ENCODE measurements around the gene PSMD6.

The PSMD6 gene

DNA sequence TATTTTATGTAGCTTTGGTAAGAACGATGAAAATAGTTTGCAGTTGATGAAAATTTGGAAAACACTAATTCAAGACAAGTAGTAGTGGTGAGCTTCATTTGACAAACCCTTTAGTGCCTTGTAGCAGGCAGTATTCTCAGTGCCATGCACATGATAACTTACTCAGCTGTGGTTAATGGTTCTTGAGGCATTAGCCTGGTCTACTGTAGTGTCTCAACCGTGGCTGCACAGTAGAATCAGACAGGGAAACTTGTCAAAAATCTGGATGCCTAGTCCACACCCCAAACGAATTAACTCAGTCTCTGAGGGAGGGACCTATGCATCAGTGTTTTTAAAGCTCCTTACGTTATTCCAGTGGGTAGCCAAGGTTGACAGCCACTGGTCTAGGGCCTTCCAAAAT, 45.4 kb downstream of the PSMD6 start:
- TF ChIP-seq, protein P1, sequence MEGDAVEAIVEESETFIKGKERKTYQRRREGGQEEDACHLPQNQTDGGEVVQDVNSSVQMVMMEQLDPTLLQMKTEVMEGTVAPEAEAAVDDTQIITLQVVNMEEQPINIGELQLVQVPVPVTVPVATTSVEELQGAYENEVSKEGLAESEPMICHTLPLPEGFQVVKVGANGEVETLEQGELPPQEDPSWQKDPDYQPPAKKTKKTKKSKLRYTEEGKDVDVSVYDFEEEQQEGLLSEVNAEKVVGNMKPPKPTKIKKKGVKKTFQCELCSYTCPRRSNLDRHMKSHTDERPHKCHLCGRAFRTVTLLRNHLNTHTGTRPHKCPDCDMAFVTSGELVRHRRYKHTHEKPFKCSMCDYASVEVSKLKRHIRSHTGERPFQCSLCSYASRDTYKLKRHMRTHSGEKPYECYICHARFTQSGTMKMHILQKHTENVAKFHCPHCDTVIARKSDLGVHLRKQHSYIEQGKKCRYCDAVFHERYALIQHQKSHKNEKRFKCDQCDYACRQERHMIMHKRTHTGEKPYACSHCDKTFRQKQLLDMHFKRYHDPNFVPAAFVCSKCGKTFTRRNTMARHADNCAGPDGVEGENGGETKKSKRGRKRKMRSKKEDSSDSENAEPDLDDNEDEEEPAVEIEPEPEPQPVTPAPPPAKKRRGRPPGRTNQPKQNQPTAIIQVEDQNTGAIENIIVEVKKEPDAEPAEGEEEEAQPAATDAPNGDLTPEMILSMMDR (conservative IDR thresholded peaks at IDR 0.05) = no peak
- no peak overlapping the region for H3K27ac ChIP-seq

DNA sequence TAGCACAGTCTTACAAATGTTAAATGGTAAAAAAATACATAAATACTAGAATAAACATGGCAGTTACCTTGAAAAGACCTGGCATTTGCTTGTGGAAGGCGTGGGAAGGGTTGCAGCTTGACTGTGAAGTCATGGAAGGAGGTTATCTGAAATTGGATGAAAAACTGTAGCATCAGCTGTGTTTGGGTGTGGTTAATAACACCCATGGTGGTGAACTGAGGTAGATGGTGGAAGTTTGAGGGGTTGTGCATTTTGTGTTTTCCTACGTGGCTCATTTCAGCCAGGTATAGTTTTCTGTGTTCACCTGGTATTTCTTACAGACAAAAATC, 46.5 kb downstream of the PSMD6 start:
- TF ChIP-seq, protein P1 (conservative IDR thresholded peaks at IDR 0.05) = no peak
- no peak overlapping the region for H3K27ac ChIP-seq

DNA sequence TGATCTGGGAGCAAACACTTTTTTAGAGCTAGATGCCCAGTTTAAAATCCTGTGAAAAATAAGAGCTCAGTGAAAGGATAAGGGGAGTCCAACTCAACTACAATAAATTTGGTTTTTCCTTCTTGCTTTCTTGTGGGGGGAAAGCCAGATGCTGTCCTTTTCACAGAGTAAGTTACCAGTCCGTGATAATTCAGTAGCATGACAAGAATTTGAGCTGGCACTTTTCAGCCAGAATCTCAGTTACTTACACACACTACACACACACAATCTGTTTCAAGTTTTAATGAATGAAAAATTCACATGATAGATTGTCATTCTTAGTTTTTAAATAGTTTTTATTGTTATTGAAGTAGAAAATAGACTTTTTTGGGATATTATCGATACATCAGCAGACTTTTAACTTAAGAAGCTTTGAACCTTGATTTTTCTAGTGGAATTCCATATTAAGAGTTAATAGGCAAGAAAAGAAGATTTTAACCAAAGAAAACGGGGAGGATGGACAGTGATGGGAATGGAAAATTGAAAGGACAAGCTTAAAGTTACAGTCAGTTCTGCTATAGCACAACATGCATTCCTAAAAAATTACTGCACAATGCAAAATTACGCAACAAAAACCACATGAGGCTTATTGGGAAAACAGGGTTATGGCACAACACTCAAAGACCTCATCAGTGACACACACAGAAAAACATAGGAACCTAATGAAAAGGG, 47.0 kb downstream of the PSMD6 start:
- H3K27ac ChIP-seq = no peak overlapping the region; the same call in 1 of the 2 replicates
- TF ChIP-seq, protein P1 (conservative IDR thresholded peaks at IDR 0.05) = no peak

DNA sequence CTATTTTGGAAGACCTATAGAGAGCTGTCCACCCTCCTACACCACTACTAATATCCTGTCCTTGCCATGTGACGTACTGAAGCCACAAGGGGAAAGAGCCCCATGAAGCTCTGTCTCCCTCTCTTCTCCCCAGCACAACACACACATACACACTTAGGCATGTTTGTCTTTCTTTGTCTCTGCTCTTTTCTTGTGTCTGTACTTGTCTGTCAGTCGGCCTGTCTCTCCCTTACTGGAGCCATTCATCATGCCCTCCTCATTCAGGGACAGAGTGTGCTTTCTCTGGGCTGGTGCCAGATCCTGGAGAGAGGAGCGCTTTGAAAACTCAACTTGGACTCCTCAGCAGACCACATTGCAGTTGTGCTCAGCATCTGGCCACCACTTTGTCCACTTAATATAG, 47.6 kb downstream of the PSMD6 start:
- TF ChIP-seq, protein P1 (conservative IDR thresholded peaks at IDR 0.05) = no peak
- H3K27ac ChIP-seq = peak overlapping the region; percentile 16; the same call in 1 of the 2 replicates

DNA sequence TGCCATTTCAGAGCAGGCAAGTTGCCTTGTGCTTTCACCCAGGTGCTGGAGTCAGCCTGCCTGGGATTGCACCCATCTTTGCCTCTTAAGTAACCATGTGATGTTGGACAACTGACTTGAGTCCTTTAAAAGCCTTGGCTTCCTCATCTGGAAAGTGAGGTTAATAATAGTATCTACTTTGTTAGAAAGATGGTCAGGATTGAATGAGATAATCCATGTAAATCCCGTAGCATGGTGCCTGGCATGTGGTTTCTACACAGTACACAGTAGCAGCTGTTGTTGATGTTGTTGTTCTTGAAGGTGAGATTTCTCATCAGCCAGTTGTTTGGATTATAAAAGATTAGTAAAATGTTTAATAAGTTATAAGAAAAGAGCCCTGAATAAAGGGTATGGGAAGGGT, 48.8 kb downstream of the PSMD6 start:
- no peak overlapping the region for H3K27ac ChIP-seq
- TF ChIP-seq, protein P1 (conservative IDR thresholded peaks at IDR 0.05) = no peak

DNA sequence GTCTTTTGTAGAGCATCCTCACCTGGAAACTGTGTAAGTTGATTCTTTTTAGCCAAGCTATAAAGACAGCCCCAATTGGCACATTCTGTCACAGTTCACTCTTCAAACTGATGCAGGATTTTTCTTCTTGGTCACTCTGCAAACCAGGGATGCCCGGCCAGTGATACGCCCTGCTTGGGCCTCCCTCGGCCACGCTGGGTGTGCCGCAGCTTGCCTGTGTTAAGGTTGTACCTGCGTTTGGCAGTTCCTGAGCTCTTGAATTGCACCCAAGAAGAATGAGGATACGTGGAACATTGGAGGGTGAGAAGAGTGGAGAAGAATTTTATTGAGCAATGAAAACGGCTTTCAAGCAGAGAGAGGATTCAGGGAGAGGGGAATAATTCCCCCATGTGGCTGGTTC, 49.9 kb downstream of the PSMD6 start:
- H3K27ac ChIP-seq = no peak overlapping the region

DNA sequence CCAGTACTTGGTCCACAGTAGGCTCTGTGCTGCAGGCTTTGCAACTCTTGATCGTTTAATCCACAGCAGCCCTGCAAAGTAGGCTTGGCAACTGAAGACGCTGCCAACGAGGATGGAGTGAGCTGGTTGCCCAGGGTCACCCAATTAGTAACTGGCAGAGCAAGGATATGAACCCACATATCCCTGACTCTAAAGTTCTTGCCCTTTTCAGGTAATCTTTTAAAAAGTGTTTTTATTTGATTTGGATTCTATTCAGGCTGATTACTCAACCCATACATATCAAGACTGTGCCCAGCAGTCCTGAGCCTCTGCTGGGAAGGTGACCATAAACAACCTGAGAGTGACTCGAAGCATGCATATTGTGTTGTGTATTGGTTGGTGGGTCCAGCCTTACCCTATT, 50.3 kb downstream of the PSMD6 start:
- H3K27ac ChIP-seq = no peak overlapping the region
- TF ChIP-seq, protein P1 (conservative IDR thresholded peaks at IDR 0.05) = no peak

More for the DNA sequence above, 49.9 kb downstream of the PSMD6 start:
- TF ChIP-seq, protein P1 (conservative IDR thresholded peaks at IDR 0.05) = no peak
